SH-SY5Y (cell line): Measurements from ENCODE around the gene PDLIM7.

Experiments
- GATA2 ChIP-seq: IDR thresholded peaks from 2 replicates; pipeline ENCODE4 v1.6.1; 2011; ENCODE audit warnings: mild to moderate bottlenecking, low read depth, low read length
- GATA3 ChIP-seq: IDR thresholded peaks from 2 replicates; pipeline ENCODE4 v1.6.1; 2011; ENCODE audit warnings: low read depth, mild to moderate bottlenecking, low read length, moderate library complexity

GRCh38 chr5:177515580-177515979, 18.2 kb upstream of the PDLIM7 start:
- TF ChIP-seq GATA2 (no peak), GATA3 (no peak)
